Measurements from ENCODE around the gene CALN1.
"Not testable (repeated sequence)": the region's sequence is repeated elsewhere in the genome, so short reads cannot be mapped to it uniquely, and the experiment has no call there.

CALN1 gene

DNA sequence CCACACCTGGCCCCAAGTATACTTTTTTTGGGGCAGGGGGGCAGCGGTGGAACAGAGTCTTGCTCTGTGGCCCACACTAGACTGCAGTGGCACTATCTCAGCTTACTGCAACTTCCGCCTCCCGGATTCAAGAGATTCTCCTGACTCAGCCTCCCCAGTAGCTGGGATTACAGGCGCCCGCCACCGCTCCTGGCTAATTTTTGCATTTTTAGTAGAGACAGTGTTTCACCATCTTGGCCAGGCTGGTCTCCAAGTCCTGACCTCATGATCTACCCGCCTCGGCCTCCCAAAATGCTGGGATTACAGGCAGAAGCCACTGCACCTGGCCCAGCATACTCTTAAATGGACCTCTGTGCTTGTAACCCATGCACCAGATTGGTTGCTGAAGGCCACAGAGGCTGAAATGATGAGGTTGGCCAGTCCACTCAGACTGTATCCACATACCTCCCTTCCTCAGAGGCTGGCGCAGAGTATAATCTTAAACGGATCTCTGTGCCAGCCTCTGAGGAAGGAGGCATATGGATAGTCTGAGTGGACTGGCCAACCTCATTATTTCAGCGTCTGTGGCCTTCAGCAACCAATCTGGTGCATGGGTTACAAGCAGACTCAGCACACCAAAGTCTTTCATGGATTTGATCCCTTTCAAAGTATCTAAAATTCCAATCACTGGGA is 3.0 kb downstream of the CALN1 start:
- no peak for DNase-seq

DNA sequence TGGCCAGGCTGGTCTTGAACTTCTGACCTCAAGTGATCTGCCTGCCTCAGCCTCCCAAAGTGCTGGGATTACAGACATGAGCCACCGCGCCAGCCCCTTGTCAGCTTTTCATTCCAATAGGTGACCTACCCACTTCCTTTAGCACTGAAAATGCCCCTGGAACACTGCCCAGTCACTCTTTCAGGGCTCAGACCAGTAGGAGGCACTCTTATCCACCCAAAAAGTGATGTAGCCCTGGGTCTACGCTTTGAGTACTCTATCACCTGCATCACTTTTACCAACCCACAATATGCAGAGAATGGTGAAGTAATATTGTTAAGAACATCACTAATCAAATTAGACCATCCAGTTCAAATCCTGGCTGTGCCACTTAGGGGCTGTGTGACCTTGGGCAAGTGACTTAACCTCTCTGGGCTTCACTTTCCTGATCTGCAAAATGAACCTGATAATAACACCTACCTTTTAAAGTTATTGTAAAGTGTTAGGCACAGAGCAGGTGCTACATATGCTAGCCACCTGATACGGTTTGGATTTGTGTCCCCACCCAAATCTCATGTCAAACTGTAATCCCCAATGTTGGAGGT is 5.2 kb downstream of the CALN1 start:
- DNase-seq: no peak

DNA sequence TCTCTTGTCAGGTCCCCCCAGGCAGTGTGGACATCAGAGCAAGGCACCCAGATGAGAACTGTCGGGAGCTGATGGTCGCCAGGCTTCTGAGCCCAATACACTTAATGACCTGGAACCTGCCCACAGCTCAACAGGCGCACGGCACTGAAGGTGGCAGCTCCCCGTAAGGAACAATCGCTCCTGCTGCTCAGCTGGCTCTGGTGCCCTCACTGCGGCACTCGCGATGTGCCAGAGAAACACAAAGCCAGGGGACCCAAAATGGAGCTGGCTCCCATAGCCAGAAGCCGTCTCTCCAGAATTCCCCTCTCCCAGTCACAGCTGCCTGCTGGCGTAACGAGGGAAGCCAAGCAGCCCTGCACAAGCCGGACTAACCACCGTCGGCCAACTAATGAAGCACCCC is 6.3 kb downstream of the CALN1 start:
- DNase-seq: no peak

DNA sequence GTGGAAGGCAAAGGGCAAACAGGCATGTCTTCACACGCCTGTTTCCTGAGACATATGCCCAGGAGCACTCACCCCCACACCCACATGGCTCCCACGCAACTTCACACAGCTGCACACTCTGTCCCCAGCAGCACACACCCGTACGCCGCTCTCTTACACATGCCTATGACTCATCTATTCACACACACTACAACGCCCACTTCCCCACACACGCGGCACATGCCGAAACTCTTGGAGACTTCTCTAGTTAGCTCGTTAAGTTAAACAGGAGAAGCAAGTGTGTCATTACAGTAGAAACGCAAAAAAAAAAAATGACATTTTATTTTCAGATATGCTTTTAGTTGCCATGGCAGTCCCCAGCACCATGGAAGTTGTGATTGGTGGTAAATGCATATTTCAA is 6.7 kb downstream of the CALN1 start:
- peak; percentile 74 to 79 for DNase-seq

DNA sequence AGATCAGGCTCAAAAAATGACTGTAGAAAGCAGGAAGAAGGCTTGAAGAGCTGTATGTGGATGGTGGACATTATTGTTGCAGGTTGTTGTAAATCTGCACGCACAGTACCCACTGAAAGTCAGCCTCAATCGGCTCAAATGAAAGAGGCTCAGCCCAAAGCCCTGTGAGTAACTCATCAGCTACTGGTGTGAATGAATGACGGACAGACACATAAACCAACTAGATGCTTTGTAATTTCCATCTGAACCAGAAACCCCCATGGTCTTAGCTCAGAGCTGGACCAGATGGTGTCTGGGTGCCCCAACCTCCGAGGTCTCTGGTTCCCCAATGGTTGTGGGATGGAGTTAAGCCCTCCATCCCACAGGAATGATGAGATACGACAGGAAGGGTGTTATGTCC is 7.4 kb downstream of the CALN1 start:
- no peak for DNase-seq

DNA sequence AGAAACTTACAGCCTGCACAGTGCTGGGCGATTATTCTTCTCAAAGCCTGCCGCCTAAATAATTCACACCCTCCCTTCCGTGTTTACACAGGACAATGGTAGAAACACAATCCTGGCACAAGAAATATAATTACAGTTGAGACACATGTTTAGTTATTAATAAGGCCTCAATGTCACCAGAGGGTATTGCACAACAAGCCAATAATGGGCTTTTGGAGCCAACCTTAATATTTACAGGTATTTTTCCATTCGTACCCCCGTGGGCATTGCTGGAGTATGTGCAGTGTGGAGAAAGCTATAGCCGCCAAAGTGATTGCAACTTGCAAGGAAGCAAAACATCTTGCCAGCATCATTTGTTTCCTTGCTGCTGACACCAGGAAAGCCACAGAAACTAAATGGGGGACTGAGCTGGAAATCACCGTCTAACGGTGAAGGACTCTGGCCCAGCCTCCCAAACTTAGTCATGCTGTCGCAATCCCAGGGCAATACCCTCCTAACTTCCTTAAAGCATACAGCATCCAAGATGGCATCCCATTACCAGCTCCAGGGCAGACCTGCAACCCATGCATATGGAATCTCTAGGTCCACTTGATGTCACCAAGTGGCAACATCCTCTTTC is 8.6 kb downstream of the CALN1 start:
- DNase-seq: peak; percentile 71 to 74

DNA sequence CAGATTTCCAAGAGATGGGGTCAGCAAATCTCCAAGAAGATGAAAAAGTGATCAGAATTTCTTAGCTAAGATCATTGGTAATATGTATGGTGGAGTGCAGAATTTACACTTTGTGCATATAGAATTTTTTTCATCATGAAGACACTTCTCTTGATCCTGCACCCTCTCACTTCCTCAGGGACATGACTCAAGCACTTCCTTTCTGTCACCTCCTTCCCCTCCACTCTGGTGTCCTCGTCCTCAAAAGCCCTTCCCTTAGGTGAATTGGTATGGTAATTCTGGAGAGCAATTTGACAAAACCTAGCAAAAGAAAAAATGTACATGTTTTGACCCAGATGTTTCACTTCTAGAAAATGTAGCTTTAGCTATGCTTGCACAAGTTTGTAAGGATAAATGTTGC is 18.1 kb downstream of the CALN1 start:
- DNase-seq: peak in 1 of 2 donors; percentile 2

DNA sequence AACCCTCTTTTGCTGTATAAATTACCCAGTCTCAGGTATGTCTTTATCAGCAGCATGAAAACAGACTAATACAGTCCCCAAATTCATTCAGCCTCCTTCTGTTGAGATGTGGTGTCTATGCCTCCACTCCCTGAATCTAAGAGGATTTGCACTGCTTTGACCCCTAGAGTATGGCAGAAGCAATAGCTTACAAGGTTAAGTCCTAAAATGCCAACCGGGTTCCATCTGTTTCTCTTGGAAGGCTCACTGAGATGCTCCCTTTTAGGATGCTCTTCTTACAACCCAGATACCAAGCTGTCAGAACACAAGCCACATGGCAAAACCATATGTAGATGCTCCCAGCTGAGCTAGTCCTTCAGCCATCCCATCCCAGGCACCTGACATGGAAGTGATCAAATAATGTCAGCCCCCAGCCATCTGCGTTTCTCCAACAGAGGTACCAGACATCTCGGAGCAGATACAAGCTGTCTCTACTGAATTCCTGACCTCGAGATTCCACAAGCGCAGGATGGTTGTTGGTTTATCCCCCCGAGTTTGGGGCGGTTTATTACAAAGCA is 20.2 kb downstream of the CALN1 start:
- no peak for DNase-seq

DNA sequence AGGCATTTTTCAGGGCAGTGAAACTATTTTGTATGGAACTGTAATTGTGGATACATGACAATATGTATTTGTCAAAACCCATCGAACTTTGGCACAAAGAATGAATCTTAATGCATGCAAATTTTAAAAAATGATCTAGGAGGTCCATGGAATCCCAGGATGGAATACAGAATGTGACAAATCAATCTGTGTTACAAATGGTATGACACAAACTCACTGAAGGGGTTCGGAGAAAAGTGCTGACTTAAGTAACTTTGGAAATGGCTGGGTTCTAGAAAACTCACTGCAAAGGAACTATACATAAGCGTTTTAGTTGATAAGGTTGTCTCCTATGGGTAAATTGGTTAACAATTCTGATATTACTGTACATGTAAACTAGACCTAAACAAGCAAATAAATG is 26.0 kb downstream of the CALN1 start:
- no peak for DNase-seq

DNA sequence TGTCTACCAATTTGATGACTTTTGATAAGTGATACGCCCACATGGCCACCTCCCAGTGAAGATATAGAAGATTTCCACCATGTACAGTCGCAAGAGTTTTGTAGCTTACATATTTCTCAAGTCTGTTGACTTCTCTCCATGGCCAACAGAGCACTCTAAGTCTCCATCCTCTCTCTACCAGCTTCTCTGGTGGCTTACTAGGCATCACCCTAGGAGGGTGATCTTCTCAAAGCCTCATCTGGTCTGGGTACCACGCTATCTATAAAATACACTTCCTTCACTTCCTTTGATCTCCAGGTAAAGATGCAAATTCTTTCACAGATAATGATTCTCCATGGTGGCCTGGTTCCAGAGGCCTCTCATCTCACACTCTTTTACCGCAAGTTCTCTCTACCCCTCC is 49.9 kb downstream of the CALN1 start:
- no peak for DNase-seq

DNA sequence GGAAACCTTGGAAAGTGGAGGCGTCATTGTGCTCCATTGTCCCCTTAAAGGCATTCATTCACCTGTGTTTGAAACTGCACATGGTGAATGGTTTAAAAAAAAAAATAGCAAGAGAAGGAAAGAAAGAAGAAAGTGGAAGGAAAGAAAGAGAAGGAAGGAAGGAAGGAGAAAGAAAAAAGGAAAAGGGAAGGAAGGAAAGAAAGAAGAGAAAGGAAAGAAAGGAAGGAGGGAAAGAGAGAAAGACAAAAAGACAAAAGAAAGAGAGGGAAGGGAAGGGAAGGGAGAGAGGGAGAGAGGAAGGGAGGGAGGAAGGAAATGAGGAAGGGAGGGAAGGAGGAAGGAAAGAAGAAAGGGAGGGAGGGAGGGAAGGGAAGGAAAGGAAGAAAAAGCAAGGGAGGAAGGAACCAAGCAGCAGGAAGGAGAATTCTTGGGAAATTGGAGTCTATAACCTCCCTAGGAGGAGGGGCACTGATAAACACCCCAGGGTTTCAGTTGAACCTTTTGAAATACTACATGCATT is 66.9 kb downstream of the CALN1 start:
- no peak for DNase-seq

DNA sequence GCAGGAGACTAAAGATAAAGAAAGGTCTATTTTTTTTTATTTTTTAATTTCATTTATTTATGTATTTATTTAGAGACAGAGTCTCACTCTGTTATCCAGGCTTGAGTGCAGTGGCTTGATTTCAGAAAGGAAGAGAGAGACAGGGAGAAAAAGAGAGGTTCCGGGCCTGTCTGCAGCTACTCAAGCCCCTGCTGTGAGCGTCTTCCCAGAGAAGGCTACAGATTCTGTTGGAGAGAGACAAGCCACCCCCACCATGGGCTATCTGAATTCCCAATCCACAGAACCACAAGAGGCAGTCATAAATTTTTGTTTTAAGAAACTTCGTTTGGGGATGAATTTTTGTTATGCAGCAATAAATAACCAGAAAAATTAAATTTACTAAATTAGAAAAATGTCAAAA is 68.1 kb downstream of the CALN1 start:
- DNase-seq: no peak

DNA sequence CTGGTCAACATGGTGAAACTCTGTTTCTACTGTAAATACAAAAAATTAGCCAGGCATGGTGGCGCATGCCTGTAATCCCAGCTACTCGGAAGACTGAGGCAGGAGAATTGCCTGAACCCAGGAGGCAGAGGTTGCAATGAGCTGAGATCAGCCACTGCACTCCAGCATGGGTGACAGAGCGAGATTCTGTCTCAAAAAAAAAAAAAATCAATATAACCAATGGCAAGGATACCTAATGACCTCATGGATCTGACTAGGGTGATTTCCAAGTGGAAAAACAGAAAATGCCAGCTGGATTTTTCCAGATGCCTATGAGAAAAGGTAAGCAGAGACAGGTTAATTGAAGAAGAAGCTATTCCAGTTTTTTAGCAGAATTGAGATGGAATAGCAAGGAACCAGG is 68.8 kb downstream of the CALN1 start:
- not testable (repeated sequence) for DNase-seq

DNA sequence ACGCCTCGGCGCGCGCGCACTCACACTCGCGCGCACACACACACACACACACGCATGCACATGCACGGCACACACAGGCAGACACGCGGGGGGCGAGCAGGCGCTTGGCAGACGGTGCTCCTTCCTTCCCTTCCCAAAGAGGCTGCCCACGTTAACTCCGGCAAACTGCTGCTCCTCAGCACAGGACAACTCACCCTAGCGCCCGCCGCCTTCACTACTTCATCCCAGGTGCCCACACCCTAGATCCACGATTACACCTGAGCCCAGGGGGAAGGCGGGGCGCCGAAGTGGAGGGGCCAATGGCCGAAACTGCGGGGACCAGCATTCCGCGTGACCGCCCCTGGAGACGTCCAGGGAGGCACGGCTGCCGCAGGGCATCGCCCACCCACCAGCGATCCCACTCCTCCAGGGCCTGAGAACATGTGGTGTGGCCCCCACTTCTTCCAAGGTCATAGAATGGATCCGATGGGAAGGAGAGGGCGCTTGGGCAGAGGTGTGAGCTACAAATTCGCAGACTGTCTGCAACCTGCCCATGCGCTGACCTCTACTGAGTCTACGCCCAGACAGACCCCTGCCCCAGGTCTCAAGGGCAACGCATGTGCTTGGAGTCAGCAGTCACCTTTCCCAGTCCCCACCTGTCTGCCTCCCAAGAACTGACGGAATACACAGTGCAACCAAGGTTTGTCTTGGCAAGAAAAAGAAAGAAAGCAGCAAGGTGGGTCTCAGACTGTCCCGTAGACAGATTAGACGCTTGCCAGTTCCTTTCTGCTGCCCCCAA is 74.6 kb downstream of the CALN1 start:
- DNase-seq: no peak

DNA sequence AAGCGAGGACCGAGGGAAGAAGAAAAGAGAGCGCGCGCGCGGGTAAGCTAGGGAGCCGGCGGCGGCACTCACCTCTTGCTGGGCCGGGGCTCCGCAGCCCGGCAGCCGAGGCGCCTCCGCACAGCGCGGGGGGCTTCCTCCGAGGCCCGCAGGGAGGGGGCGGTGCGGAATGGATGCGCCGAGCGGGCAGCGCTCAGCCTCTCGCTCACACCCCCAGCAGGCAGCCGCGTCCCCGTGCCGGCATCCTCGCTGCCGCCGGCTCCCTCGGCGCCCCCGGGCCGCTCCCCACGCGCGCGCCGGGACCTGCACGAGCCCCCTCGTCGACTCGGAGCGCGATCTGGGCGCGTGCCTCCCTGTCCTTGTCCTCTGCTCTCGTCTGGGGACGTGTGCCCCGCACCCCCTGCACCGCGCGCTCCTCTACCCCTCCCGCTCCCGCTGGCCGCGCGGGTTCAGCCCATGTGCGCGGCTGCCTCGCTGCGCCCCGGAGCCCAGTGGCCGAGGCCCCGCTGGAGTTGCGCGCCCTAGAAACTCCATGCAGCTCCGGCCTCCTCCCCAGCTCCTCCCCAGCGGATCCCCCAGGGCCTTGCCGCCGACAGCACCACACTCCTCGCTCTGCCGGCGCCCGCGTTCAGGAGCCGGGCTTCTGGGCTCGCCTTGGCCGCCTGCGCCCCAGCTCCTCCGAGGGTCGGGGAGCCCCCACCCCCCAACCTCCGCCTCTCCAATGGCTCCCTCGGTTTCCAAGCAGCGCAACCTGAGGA is 75.3 kb downstream of the CALN1 start:
- DNase-seq: no peak

DNA sequence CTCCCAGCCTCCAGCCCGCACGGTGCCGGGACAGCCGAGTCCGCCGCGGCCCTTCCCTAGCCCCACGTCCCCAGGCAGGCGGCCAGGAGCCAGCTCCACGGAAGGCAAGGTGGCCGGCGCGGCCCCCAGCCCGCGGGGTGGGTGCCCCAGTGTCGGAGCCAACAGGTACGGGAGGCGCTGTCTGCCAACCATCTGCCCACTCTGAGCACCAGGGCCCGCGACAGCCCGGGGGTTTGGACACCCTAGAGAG is 75.8 kb downstream of the CALN1 start:
- DNase-seq: no peak

DNA sequence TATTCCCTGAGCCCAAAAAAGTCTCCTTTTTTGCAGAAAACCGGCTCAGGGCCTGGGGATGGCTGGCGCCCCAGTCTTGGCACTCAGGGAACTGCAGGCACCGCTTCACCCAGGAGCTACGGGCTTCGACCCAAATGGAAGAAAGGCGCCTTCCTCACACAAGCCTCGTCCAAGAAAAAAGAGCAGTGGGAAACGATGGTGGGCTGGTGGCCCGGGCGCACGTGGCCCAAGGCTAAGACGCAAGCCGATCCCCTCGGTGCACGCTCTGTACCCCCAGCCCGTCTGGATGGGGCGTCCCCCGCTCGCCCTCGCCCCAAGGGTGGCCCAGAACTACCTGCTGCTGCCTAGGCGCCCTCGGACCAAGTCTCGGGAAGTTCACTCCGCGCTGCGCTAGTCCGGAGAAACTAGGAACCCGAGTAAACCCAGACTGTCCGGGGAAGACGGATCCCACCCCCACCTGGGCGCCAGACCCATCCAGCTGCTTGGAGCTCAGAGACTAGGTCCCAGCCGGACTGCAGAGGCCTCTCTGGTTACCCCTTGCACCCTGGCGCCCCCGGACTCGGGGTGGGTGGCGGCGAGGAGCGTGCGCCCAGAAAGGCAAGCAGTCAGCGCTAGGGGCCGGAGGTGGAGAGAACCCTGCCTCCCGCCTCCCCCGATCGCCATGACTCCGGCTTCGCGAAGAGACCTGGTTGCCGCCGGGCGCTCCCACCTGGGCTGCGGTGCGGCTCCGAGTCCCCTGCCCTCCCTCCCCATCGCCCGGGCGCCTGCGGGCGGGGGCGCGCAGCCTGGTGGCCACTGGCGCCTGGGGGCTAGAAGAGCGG is 76.4 kb downstream of the CALN1 start:
- DNase-seq: no peak

DNA sequence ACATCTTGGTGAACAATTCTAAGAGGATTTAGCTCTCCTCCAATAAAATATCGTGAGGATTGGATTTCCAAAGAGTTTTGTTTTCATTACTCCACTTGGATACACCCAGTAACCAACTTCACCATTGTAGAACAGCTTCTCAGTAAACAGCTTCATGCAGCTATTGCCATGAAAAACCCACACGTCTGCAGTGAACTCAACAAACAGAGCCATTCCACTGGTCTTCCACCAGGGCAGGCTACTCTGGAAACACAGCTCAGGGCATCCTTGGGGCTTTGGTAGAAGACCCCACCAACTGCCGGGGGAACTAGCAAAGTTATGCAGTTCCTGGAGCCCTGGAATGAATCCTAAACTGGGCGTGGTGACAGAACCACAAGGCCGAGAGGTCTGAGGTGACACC is 77.4 kb downstream of the CALN1 start:
- no peak for DNase-seq

DNA sequence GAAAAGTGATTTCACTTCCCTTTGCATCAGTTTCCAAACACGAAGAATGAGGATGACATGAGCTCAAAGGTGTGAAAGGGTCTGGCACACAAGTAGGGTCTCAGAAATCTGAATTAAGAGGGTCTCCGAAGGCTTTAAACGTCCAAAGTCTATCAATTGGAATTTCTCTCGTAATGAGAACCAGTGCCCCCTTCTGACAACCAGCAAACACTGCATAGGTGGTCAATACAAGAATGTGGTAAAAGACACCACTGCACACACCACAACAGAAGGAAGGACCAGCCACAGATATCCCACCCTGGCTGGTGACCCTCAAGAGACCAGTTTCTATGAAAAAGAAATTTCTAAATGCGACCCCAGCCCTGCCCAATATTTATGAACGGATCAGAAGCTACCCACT is 78.1 kb downstream of the CALN1 start:
- DNase-seq: no peak

DNA sequence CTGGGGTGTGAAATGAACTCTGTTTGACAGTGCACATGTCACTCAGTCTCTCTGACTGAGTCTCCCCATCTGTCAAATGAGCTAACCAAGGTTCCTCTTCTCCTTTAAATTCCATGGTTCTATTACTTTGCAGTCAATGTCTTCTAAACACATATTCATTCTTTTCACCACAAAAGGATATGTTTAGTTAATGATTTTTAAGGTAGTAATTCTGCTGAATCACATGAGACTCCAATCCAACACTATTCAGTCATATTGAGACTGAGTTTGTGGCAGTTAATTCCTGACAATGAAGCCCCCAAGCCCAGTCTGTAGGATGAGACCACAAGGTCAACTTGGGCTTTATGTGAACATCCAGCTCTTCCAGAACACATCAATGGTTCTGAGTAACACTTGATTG is 85.3 kb downstream of the CALN1 start:
- no peak for DNase-seq

DNA sequence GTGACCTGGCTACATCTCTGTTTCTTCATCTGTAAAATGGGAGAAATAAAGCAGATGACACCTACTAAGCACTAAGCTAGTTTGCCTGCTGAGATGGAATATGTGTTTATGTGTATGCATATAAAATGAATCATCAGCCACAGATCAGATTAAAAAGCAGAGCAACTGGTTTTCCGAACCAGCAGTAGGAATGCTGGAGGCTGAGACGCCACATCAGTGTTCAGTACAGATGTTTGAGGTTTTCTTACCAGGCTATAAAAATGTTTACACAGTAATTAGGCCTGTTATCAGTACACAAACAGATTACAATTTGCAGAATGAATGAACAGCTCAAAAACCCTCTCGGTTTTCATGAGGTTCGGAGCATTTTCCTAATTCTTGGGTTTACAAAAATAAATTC is 85.8 kb downstream of the CALN1 start:
- no peak for DNase-seq

DNA sequence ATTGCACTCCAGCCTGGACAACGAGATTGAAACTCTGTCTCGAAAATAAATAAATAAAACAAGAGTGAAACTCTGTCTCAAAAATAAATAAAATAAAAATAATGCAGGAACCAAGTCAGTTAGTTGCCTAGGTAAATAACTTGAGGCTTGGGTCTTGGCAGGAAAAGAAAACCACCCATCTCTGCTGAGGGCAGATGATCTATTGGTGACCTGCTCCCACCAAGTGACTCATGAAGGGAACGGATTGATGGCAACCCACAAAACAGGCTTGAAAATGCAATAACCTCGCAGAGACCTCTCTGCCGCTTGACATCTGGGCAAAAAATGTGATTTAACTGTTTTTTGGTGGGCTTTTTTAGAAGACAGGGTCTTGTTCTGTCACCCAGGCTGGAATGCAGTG is 86.6 kb downstream of the CALN1 start:
- DNase-seq: no peak
